Hematopoietic multipotent progenitor cell (in vitro differentiated cells): Measurements from ENCODE around the gene ARHGAP22. TPM values are rescaled to one million over a fixed set of nuclear protein-coding genes. Genes with fewer than 3 reads are reported as not detected.
A peak's percentile ranks its signal among the peaks of the same experiment; 100 is the strongest.

Experiments
- DNase-seq, 3 donors: peaks; one replicate each; pipeline ENCODE4 v3.0.0-alpha.2; 2011 to 2015; ENCODE audit warnings: low read depth in 2 of 3, low spot score in 2 of 3
- total RNA-seq: library from RNA; depleted of rRNA; stranded (reverse); fragments of >200 nt; gene quantifications from one replicate; pipeline ENCODE4 v1.2.3, GENCODE V29; 2012

The ARHGAP22 gene
- total RNA-seq, 1 donor, result 67.3 TPM

DNA sequence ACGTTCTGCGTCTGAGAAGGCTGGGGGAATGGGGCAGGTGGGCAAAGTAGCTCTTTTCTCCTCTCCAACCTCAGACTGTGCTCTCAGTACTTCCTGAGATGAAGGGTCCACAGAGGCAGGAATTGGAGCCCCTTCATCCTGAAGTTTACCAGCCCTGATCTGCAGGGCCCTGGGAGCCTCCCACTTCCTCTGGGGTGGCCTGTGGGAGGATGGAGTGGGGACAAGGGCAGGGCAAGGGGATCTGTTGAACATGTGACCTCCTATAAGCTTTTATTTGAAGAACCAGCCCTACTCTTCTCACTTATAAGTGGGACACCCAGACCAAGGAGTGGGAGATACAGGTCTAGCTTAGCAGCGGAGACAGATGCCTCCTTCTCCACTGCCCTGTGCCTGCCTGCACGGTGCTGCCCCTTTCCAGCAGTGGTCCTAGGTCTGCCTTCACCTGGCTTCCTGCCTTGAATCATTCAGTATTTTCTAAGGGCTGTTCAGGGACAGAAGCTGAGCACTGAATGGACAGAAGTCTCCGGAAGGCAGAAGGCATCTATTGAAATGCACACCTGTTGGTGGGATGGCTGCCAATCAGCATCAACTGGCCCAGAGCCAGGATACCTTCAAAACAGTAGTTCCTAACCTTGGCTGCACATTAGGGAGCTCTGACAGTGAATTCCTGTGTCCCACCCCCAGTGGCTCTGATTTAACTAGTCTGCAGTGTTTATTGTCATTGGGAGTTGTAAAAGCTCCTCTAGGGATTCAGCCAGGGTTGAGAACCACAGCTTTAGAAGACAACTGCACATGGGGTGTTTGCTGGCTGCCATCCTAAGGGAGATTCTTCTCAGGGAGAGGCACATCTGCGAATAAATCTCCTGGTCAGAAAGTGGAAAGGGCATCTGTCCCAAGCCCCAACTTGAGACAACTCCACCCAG, 2.7 kb upstream of the ARHGAP22 start:
- DNase-seq, result no peak

DNA sequence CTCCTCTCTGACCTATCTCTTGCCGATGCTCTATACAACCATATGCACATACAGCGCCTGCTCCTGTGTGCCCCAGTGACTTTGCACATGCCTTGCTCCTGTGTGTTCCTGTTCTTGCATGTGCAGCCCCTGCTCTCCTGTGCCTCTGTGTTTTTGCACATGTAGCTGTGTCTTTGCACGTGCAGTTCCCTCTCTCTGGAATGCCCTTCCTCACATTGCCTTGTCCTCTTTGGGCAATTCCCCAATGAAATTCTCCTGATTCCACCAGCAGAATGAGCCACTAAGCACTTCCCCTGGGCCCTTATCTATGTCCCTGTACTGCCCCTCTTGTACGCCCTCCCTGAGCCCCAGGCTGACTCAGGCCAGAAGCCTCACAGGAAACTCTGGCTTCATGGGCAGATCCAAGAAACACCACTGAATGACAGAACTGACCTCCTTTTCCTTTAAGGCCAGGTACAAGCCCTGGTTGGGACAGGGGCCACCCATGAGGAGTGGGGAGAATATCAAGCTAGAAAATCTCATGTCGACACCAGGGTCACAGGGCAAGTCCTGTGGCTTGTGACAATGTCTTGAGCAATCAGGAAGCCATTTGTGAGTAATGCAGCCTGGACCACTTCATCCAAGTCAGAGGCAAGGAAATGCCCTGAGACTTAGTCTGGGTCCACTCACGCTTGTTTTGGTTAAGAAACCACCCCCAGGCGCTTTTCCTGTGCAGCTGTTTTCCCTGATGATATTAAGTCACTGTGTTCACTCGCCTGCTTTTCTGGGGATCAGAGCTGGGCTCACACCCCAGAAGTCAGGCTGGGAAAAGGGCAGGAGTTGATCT, 1.9 kb upstream of the ARHGAP22 start:
- peak in 2 of 3 donors; percentile 36 to 55 for DNase-seq

DNA sequence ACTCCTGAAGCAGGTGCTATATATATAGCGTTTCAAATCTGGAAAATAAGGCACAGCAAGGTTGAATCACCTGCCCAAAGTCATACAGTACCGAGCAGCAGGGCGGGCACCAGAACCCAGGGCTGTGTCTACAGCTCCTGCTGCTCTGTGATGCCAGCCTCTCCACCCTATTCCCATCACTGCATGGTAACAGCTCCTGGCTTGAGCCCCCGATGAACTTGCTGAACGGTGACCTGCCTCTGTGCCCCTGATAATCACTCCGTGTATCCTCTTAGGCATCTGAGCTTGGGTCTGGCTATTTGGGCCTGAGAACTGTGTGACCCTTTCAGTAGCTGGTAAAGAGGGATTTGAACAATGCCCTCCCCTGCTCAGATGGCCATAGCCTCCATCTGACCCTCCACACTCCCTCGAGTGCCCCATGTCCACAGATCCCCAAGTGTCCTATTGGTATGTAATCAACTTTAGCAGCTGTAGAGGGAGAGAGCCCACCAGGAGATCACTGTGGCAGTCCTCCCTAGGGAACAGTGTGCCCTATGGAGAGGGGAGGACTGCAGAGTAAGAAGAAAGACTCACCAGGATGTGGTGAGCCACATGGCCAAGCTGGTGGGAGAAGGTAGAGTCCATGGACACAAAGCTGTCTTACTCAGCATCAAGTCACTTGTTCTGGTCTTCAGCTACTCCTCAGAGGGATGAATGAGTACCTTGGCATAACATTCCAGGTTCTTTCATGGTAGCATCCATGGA, 1.1 kb upstream of the ARHGAP22 start:
- no peak for DNase-seq

DNA sequence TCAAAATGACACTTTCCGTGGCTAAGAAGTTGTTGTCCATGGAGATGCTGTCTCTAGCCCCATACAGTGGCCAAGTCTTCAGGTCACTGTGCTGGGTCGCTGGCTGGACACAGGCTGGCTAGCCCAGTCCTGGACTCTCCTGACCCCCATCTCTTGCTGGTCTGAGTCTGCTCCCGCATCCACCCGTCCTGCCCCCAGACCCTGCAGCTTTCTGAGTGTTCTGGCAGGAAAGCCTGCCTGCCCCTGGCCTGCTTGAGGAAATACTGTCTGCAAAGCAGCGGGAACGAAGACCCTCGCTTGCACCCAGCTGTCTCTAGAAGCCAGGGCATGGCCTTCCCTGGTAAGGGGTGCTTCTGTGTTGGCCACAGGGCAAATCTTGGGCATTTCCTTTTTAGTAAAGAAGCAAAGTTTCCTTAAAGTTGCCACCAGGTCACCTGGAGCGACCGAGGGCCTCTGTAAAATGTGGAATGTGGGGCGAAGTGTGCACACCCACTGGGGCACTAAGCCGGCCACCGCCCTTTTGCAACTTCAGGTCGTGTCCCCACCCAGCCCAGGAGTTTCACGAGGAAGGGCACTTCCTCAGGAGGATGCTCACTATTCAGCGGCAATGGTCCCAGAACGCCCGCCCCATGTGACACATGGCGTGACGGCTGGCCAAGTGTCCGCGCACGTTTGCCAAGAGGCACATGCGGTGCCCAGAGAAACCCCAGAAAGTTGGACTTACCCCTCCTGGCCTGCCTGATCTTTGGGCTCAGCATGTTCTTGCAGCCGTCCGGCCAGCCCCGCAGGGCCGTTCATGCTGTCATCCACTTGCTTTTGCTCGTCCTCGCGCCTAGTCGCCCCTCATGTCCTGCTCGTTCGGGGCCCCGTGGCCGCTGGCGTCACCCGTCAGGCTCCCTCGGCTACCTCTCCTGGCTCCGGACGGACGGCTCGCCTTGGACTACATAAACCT, 558 bp downstream of the ARHGAP22 start:
- DNase-seq, result no peak

DNA sequence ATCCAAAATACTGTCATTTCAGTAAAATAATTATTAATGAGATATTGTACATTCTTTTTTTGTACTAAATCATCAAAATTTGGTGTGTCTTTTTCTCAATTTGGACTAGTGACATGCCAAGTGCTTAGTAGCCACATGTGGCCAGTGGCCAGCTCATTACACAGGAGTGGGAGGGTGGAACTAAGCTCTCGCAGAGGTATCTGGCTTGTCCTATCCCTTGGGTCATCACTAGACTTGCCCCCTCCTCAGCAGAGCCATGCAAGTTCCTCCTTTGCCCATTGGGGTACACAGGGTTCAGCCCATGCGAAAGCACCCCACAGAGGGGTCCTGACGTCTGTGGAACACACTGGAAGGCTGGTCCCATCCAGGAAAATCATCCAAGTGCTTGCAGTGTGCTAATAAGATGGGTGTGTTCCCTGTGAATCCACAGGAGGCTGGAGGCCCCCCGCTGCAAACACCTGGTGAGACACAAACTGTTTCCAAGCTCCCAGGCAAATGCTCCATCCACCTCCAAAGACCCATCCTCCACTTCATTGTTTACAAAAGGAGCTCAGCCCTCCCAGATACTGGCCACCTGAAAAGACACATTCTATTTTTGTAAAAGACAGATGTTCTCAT, 1.3 kb downstream of the ARHGAP22 start:
- DNase-seq, result no peak

DNA sequence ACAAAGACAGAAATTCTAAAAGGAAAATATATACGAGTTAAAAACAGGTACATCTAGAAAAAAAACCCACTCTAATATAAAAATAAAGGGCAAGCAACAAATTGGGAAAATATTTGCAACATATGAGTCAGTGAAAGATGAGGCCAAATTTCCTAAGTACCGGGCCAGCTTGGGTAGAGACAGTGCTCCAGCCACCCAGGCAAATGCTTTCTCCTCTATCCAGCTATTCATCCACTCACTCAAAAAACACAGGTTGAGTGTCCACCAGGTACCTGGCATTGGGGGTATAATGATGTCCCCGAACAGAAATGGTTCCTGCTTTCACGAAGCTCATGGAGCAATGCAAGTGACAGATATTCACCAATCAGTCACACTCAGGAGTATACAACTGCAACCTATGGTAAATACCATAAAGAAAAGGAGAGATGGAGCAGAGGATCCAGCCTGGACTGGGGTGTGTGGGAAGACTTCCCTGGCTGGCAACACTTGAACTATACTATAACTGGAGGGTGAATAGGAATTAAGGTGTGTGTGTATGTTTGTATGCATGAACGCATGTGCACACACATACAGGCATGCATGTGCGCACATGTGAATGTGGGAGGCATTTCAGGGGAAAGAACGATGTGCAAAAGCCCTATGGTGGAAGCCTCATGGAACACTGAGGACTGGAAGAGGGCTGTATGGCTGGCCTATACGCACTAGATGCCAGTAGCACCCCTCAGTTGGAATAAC, 2.3 kb downstream of the ARHGAP22 start:
- DNase-seq, result no peak

DNA sequence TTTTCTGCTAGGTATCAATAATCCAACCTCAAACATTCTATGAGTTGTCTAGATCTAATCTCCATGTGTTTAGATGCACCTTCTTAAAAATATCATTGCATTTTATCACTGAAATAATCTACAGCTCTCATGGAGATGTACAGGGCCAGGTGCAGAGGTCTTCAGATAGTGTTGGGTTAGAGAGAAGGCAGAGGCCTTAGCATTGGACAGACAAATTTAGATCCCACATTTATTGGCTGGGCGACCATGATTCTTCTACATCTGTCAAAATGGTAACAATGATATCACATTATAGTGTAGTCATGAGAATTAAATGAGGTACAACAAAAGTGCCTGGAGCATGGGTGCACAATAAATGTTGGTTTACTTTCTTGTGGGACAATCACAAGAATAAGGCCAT, 3.1 kb downstream of the ARHGAP22 start:
- no peak for DNase-seq

DNA sequence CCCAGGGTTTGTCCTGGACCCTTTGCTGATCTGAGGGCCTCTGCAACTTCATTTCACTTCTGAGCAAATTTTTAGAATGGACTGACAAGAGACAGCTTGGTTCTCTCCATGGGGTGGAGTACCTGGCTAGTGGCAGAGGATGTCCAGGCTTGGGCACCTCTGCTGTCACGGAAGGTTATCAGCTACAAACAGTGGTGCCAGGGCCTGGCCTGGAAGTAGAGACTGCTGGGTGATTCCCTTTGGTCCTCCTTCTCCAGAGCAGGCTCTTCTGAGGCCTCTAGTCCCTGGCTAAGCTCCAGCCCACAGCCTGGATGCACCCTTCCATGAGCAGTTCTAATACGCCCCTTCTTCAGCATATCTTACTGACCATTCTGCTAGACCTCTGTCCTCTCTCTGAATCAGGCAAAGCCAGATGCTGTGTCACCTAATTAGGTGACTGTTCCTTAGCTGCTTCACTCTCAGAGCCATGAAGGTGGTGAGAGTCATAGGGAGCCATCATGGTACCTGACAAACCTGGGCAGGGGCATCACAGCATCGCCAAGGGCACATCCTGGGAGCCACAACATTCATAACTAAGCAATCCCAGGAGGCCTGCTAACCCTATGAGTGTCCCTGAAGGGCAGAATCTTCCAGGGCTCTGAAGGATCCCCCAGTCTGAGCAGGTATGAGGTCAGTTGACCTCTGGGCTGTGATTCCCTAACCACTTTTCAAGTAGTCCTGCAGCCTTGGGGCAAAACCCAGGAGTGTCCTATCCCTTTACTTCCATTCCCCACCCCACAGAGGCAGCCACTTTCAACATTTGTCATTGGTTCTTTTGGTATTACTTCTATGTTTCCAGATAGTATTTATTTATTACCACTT, 4.0 kb downstream of the ARHGAP22 start:
- no peak for DNase-seq

DNA sequence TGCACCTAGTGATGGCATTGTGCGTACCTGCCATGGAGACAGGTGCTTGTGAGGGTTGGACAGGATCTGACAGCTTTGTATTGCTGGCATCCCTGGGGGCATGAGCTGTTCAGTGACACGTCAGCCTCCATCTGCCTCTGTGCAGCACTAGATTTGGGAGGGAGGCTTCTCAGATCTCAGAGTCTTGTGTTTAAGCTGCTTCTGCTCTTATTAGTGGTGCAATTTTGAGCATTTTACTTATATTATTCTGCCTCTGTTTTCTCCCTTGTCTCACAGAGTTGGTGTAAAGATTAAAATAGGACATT, 5.1 kb downstream of the ARHGAP22 start:
- no peak for DNase-seq

DNA sequence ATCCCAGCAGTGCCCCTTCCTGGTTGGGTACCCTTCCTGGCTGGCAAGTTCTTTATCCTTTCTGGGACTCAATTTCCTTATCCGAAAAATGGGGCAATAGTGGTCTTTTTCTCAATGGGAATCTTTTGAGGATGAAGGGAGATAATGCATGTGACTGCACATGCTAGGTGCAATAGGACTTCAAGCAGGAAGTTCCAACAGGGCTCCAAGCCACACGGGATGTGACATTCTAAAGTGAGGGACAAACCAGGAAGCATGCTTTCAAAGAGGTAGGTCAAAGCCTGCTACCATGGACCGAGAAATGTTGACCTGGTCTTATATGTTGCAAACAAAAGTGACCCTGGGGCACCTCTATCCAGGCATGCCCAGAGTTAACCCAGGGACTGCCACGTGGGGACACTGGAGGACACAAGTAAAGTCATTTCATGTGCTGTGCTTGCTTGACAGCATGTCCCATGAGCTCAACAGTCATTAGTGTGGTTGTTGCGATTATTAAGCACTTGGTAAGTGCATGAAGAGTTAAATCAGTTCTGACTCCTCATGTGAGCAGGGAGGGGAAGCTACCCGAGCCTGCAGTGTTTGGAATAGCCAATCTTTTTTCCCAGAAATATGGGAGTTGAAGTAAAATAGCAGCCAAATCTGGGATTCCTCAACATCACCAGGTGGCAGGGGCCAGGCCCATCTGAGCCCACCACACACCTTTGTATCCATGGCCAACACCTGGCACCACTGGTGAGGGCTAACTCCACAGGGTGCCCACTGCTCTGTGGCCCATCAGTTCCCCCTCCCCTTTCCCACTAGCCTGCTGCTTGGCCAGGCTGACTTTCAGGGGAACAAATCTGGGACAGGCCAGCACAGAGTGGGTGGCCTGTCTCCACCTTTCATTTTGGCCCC, 5.7 kb downstream of the ARHGAP22 start:
- no peak for DNase-seq

DNA sequence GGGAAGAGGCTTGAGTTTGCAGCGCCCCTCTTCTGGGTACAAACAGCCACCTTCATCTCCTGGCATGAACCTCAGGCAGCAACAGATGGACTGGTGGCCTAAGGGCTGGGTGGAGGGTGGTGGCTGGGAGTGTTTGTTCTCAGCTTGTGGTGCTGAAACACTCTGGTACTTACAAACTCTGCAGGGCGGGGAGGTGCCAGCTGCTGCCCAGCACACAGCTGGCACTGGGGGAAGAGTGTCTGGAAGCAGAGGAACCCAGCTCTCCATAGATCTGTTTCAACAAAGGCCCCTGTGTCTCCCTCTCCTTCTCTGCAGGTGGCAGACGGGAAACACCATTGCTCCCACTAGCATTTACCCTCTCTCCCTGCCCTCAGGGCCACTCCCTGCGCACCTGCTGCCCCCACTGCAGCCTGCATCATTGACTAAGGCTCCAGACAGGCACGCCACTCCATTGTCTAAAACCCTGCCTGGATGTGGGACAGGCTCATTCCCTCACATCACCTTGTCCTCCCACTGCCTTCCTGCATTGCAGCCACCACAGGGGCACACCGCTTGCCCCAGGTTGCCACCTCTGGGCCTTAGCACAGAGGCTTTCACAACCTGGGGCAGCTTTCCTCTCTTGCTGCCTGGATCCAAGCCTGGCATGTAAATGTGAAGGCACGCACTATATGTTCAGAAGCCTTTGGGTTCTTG, 6.5 kb downstream of the ARHGAP22 start:
- no peak for DNase-seq

DNA sequence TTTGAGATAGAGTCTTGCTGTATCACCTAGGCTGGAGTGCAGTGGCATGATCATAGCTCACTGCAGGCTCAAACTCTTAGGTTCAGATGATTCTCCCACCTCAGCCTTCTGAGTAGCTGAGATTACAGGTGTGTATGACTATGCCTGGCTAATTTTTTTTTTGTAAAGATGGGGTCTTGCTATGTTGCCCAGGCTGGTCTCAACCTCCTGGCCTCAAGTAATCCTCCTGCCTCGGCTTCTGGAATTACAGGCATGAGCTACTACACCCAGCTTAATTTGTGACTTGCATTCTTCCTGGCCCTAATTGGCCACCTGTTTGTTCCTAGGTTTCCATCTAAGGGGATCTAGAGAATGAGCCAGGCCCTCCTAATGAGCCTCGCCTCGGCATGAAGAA, 9.3 kb downstream of the ARHGAP22 start:
- no peak for DNase-seq

DNA sequence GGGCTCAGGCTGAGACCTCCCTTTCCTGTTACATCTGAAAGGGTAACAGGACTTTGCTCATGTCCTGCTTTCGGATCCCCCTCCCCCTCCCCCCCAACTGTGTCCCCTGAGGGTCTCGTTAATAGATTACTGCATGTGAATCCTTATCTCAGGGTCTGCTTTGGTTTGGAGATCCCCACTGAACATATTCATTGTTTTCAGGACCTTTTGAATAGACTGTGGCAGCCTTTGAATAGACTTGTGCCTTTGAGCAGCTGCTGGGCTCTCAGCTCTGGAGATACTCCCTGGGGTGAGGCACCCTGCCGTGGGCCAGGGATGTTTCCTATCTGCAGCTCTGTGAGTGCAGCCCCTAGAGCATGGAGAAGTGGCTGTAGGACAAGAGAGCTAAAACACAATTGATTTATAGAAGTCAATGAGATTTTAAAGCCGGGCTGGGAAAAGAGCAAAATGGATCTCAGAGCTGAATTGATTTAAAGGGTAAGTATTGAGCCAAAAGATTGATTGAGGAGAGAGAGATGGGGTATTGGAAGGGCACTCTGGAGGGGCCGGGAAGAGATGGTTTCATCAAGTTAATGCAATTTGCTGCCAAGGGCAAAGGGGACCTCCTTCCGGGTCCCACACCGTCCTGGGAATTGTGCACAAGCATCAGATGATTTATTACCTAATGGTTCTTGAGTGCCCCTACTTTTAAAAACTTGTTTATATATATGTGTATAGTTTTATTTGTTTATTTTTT, 9.9 kb downstream of the ARHGAP22 start:
- DNase-seq, result no peak

DNA sequence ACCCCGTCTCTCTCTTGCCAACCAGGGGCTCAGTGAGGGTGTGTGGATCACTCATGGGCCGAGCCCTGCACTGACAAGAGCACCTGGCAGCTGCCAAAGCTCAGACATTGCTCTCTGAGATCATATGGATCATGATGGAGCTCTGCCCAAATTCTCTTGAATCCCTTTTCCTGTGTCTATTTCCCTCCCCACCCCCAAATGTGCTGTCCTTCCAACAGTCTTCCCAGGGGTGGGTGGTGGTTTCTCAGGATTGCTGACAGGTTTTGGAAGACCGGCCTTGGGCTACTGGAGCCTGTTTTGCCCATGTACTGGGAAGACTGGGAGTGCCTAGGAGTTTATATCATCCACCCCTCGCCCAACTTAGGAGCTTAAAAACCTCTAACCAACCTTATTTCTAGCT, 10.5 kb downstream of the ARHGAP22 start:
- DNase-seq, result no peak

DNA sequence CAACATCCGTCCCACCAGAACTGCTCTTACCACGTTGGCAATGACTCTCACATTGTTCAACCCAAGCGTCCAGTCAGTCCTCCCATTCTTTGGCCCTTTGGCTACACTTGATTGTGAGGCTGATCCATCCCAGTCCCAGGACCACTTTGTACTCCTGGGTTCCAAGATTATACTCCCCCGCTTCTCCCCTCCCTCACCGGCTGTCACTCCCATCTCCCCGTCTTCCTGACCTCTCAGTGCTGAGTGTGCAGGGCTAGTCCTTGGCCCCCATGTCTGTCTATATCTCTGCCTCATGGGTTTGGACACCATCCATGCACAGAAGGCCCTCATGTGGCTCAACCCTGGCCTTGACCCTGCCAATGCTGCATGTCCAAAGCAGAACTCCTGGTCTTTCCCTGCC, 12.5 kb downstream of the ARHGAP22 start:
- no peak for DNase-seq

DNA sequence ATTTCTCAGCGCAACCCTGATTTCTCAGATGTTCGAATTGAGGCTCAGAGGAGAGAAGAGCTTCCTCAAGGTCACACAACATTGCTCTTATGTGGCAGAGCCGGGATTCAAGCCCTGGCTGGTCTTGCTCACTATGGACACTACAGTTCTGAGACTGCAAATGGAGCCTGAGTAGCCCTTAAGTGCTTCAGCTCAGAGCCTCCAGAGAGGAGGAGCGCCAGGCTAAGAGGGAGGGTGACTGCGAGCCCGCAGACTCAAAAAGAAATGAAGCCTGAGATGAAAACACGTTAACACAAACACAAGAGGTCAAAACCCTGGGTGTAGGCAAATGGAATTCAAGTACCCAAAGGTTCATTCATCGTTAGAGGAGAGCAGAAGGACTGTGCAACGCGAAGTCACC, 13.9 kb downstream of the ARHGAP22 start:
- no peak for DNase-seq
